HUES48 (cell line): Measurements from ENCODE around the gene FBXO48.
"Not testable (repeated sequence)": the region's sequence is repeated elsewhere in the genome, so short reads cannot be mapped to it uniquely, and the experiment has no call there.

Experiments used
- H3K27ac ChIP-seq: one replicate; pipeline ENCODE4 v1.7.0; 2013; ENCODE audit warnings: low read depth, low read length, inconsistent platforms
- H3K27me3 ChIP-seq: 2 replicates; pipeline ENCODE4 v1.6.1; 2013; ENCODE audit warnings: mild to moderate bottlenecking, low read length; ENCODE audit not compliant: control insufficient read depth, insufficient read depth
- H3K36me3 ChIP-seq: 2 replicates; pipeline ENCODE4 v1.6.1; 2013; ENCODE audit warnings: low read length; ENCODE audit not compliant: control insufficient read depth, insufficient read depth
- H3K4me1 ChIP-seq: 2 replicates; pipeline ENCODE4 v1.6.1; 2013; ENCODE audit warnings: mild to moderate bottlenecking, low read length; ENCODE audit not compliant: control insufficient read depth, insufficient read depth
- H3K4me3 ChIP-seq: 2 replicates; pipeline ENCODE4 v1.5.1; 2013; ENCODE audit warnings: mild to moderate bottlenecking, low read depth, low read length
- H3K9ac ChIP-seq: 2 replicates; pipeline ENCODE4 v1.6.1; 2013; ENCODE audit warnings: mild to moderate bottlenecking, low read depth, low read length, moderate library complexity
- H3K9me3 ChIP-seq: 2 replicates; pipeline ENCODE4 v1.6.1; 2013; ENCODE audit warnings: low read length; ENCODE audit not compliant: control insufficient read depth, insufficient read depth

FBXO48 gene

DNA sequence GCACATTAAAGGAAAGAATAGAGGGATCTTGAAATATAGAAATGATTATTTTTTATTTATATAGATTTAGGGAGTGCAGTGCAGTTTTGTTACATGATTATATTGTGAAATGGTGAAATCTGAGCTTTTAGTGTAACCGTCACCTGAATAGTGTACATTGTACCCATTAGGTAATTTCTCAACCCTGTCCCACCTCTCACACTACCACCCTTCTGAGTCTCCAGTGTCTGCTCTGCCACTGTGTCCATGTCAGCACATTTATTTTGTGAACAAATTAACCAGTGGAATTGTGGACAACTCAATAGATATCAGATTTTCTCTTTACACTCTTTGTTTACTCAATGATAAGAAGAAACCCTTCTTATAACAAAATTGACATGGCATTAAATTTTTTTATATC lies 24.5 kb upstream of the FBXO48 start:
- no peaks in the 10 kb centered on the region for H3K36me3 ChIP-seq
- no peak overlapping the region for H3K4me3 ChIP-seq
- H3K4me1 ChIP-seq, result no peaks in the 10 kb centered on the region
- peaks cover 8% of the 10 kb centered on the region for H3K9me3 ChIP-seq
- H3K27ac ChIP-seq, result no peak overlapping the region
- H3K9ac ChIP-seq, result no peak overlapping the region
- H3K27me3 ChIP-seq, result no peaks in the 10 kb centered on the region

DNA sequence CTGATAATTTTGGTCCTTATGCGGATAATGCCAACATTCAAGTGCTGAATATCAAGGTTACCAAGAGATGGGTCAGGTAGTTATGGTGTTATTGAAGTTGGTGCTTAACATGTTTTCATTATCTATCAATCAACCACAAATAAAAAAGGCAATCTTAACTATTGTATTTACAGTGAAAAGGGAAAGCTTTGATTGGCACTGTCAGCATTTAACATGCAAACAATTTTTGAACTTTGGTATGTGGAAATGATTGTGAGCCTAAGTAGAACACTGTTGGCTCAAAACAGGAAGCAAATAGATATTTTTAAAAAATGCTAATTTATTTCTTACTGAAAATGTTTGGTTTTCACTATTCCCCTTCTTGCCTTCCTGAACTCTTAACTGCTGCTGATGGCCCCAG lies 22.2 kb upstream of the FBXO48 start:
- Histone ChIP-seq H3K9me3 (no peaks in the 10 kb centered on the region), H3K27ac (no peak overlapping the region), H3K4me1 (no peaks in the 10 kb centered on the region), H3K27me3 (no peaks in the 10 kb centered on the region), H3K9ac (no peak overlapping the region), H3K4me3 (no peak overlapping the region), H3K36me3 (no peaks in the 10 kb centered on the region)

- not testable (repeated sequence) for H3K4me1 ChIP-seq, H3K36me3 ChIP-seq, H3K27me3 ChIP-seq, H3K9ac ChIP-seq, H3K9me3 ChIP-seq, H3K27ac ChIP-seq, H3K4me3 ChIP-seq
These were observed 21.5 kb upstream of the FBXO48 start for GRCh38 chr2:68488605-68489004.

GRCh38 chr2:68487773-68488355 lies 20.8 kb upstream of the FBXO48 start:
- Histone ChIP-seq H3K9ac (no peak overlapping the region), H3K9me3 (no peaks in the 10 kb centered on the region), H3K36me3 (no peaks in the 10 kb centered on the region), H3K4me3 (no peak overlapping the region), H3K27me3 (no peaks in the 10 kb centered on the region), H3K27ac (no peak overlapping the region), H3K4me1 (peaks cover 3% of the 10 kb centered on the region; the same call in 1 of the 2 replicates)

DNA sequence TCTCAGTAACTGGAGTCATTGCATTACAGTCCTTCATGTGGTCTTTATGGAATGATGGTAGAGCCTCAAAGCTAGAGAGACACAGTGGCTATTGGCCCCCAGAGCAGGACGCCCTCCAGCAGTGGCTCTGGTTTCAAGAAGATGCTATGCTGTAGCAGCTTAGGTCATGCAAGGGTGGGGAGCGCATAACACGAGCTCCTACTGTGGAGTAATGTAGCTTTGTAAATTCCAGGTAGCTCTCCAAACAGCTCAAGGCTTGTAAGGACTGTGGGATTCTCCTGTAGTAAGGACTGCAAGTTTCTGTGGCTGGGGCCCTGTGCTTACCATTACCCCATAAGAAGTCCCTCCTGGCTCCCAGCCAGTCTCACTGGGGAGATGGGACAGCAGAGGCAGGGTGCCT lies 15.9 kb upstream of the FBXO48 start:
- Histone ChIP-seq H3K27ac (no peak overlapping the region), H3K36me3 (no peaks in the 10 kb centered on the region), H3K9me3 (no peaks in the 10 kb centered on the region), H3K4me1 (peaks cover 3% of the 10 kb centered on the region; the same call in 1 of the 2 replicates), H3K27me3 (no peaks in the 10 kb centered on the region), H3K4me3 (no peak overlapping the region), H3K9ac (no peak overlapping the region)

DNA sequence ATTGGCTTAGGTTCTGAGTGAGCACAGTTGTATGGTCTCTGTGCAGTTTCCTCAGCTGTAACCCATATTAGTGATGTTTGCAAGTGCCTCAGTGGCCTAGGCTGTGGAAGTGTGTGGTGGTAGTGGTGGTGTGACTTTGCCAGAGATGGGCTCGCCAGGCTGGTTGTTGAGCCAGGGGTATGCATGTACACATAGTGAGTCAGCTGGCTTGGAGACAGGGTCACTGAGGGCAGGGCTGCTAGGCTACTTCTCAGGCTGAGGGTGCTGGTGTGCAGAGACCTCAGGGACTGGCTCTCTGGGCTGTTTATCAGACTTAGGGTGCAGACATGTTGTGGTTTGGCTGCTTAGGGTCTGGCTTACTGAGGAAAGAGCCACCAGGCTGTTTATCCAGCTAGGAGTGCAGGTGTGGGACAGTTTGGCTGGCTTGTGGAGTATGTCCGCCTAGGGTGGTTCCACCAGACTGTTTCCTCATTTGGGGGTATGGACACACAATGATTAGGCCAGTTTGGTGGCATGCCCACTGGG lies 15.3 kb upstream of the FBXO48 start:
- no peak overlapping the region for H3K9ac ChIP-seq
- peaks cover 3% of the 10 kb centered on the region; the same call in 1 of the 2 replicates for H3K4me1 ChIP-seq
- no peak overlapping the region for H3K4me3 ChIP-seq
- H3K27me3 ChIP-seq, result no peaks in the 10 kb centered on the region
- H3K9me3 ChIP-seq, result no peaks in the 10 kb centered on the region
- no peaks in the 10 kb centered on the region for H3K36me3 ChIP-seq
- no peak overlapping the region for H3K27ac ChIP-seq

DNA sequence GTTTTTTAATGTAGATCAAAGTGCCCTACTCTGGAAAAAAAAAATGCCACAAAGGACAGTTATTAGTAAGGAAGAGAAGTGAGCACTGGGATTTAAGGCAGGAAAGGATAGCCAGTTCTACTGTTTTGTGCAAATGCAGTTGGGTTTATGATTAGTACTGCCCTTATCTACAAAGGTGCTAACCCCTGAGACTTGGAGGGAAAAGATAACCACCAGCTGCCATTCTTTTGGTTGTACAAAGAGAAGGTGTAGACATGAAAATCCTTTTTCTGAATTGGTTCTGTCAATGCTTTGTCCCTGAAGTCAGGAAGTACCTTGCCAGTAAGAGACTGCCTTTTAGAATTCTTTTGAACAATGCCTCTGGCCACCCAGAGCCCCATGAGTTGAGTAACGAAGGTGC lies 11.6 kb upstream of the FBXO48 start:
- Histone ChIP-seq H3K9ac (no peak overlapping the region), H3K4me1 (peaks cover 3% of the 10 kb centered on the region; the same call in 1 of the 2 replicates), H3K27ac (no peak overlapping the region), H3K36me3 (no peaks in the 10 kb centered on the region), H3K9me3 (no peaks in the 10 kb centered on the region), H3K4me3 (no peak overlapping the region), H3K27me3 (no peaks in the 10 kb centered on the region)

- Histone ChIP-seq H3K4me3 (no peak overlapping the region), H3K9me3 (no peaks in the 10 kb centered on the region), H3K4me1 (no peaks in the 10 kb centered on the region), H3K27me3 (no peaks in the 10 kb centered on the region), H3K36me3 (no peaks in the 10 kb centered on the region), H3K27ac (no peak overlapping the region), H3K9ac (no peak overlapping the region)
These were observed 9.4 kb upstream of the FBXO48 start for GRCh38 chr2:68476454-68476853.

GRCh38 chr2:68475576-68475975 lies 8.5 kb upstream of the FBXO48 start:
- no peaks in the 10 kb centered on the region for H3K27me3 ChIP-seq
- no peaks in the 10 kb centered on the region for H3K4me1 ChIP-seq
- H3K9ac ChIP-seq, result no peak overlapping the region
- no peaks in the 10 kb centered on the region for H3K9me3 ChIP-seq
- no peak overlapping the region for H3K27ac ChIP-seq
- no peak overlapping the region for H3K4me3 ChIP-seq
- no peaks in the 10 kb centered on the region for H3K36me3 ChIP-seq

- Histone ChIP-seq H3K36me3 (no peaks in the 10 kb centered on the region), H3K27me3 (no peaks in the 10 kb centered on the region), H3K4me3 (no peak overlapping the region), H3K4me1 (no peaks in the 10 kb centered on the region), H3K9me3 (no peaks in the 10 kb centered on the region), H3K27ac (no peak overlapping the region), H3K9ac (no peak overlapping the region)
These were observed 8.0 kb upstream of the FBXO48 start for GRCh38 chr2:68475110-68475509.

DNA sequence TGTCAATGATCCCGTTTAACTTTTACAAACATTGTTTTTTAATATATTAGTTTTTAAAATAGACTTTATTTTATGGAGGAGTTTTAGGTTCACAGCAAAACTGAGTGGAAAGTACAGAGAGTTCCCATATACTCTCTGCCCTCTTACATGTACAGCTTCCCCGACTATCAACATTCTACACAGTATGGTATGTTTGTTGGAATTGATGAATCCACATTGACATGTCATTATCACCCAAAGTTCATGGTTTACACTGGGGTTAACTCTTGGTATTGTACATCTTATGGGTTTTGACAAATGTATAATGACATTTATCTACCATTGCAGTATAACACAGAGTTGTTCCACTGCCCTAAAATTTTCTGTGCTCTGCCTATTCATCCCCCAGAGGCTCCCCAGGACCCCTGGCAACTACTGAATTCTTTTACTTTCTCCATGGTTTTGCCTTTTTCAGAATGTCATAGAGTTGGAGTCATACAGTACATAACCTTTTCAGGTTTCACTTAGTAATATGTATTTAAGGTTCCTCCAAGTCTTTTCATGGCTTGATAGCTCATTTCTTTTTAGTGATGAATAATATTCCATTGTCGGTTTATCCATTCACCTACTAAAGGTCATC lies 5.8 kb upstream of the FBXO48 start:
- Histone ChIP-seq H3K27me3 (no peaks in the 10 kb centered on the region), H3K9me3 (no peaks in the 10 kb centered on the region), H3K27ac (no peak overlapping the region), H3K4me3 (no peak overlapping the region), H3K36me3 (no peaks in the 10 kb centered on the region), H3K4me1 (peaks cover 5% of the 10 kb centered on the region; the same call in 1 of the 2 replicates), H3K9ac (no peak overlapping the region)
